Endothelial cell of umbilical vein (primary cell): ENCODE results near the gene EXT2. TPM values are rescaled to one million over a fixed set of nuclear protein-coding genes. Genes with fewer than 3 reads are reported as not detected.

Source experiments
- BruUV-seq: library from RNA; stranded (reverse); fragments of 400-500 nt; replicated peaks from 2 replicates; lab custom pipeline; 2021; lab: Mats Ljungman, UMichigan
- CTCF ChIA-PET: fragments of 300-600, 350-600 bp; sonication (Branson Sonifier 250); formaldehyde crosslinking; loops from one replicate; lab custom pipeline; 2021; ENCODE audit warnings: antibody characterized with exemption, inconsistent platforms; lab: Charles Lee
- POLR2A ChIA-PET: fragments of 300-600, 350-600 bp; sonication (Branson Sonifier 250); formaldehyde crosslinking; loops from one replicate; lab custom pipeline; 2021; ENCODE audit warnings: antibody characterized with exemption, inconsistent platforms; lab: Charles Lee
- DNase-seq: peaks from one replicate; pipeline ENCODE4 v3.0.0-alpha.2; 2011; ENCODE audit warnings: low read depth, low spot score
- FAIRE-seq: peaks from 2 replicates; lab custom pipeline; 2011; peaks lifted over from hg19 to GRCh38; lab: Jason Lieb, UNC
- H2AFZ ChIP-seq: 2 replicates; pipeline ENCODE4 v1.6.0; 2012; ENCODE audit warnings: low read depth, low read length, control low read depth, inconsistent platforms
- H3K27ac ChIP-seq: 2 replicates; pipeline ENCODE4 v1.5.1; 2011; ENCODE audit warnings: low read depth, mild to moderate bottlenecking, control low read depth, low read length, moderate library complexity; ENCODE audit not compliant: insufficient read depth
- H3K27me3 ChIP-seq, 2 experiments: 2 replicates each; pipeline versions ENCODE4 v1.6.0 to v1.6.1; 2011; ENCODE audit warnings: low read length in 2 of 2, mixed read lengths in 1 of 2; ENCODE audit not compliant: control insufficient read depth in 2 of 2, insufficient read depth in 2 of 2
- H3K36me3 ChIP-seq, 2 experiments: 2 replicates in 1 of 2; 3 replicates in 1 of 2; pipeline ENCODE4 v1.5.1; 2011; ENCODE audit warnings: low read length in 2 of 2, mild to moderate bottlenecking in 1 of 2, moderate library complexity in 1 of 2; ENCODE audit not compliant: control insufficient read depth in 2 of 2, insufficient read depth in 2 of 2; ENCODE audit errors: extremely low read depth in 1 of 2
- H3K4me1 ChIP-seq: 3 replicates; pipeline ENCODE4 v1.5.1; 2011; ENCODE audit warnings: mild to moderate bottlenecking, low read length; ENCODE audit not compliant: control insufficient read depth, insufficient read depth; ENCODE audit errors: extremely low read depth
- H3K4me2 ChIP-seq: 2 replicates; pipeline ENCODE4 v1.6.1; 2011; ENCODE audit warnings: low read length, control low read depth, mixed read lengths; ENCODE audit not compliant: insufficient read depth
- H3K4me3 ChIP-seq, 3 experiments: fragments of 200-600 bp in 1 of 3; sonication (generic), shearing (Covaris generic) in 1 of 3; replicated peaks in 1 of 3; 2 replicates each; pipeline ENCODE4 v1.5.1; 2011 to 2016; ENCODE audit warnings: control low read depth in 3 of 3, low read length in 3 of 3, mild to moderate bottlenecking in 2 of 3, inconsistent platforms in 1 of 3, low read depth in 1 of 3, moderate library complexity in 1 of 3; ENCODE audit not compliant: insufficient read depth in 1 of 3
- H3K79me2 ChIP-seq: 2 replicates; pipeline ENCODE4 v1.6.0; 2012; ENCODE audit warnings: low read length, inconsistent platforms; ENCODE audit not compliant: control insufficient read depth, insufficient read depth
- H3K9ac ChIP-seq: replicated peaks from 2 replicates; pipeline ENCODE3; 2011; ENCODE audit warnings: low read length, control low read depth; ENCODE audit not compliant: insufficient read depth; ENCODE audit errors: extremely low read depth
- H3K9me1 ChIP-seq: replicated peaks from 3 replicates; pipeline ENCODE4 v1.6.0; 2011; ENCODE audit warnings: mild to moderate bottlenecking, low read length; ENCODE audit not compliant: control insufficient read depth, insufficient read depth; ENCODE audit errors: extremely low read depth
- H3K9me3 ChIP-seq: replicated peaks from 2 replicates; pipeline ENCODE4 v1.5.1; 2012; ENCODE audit warnings: low read length, inconsistent platforms; ENCODE audit not compliant: control insufficient read depth, insufficient read depth
- H4K20me1 ChIP-seq: replicated peaks from 2 replicates; pipeline ENCODE3; 2011; ENCODE audit warnings: mild to moderate bottlenecking, low read length; ENCODE audit not compliant: control insufficient read depth, insufficient read depth; ENCODE audit errors: extremely low read depth
- CTCF ChIP-seq, 2 donors: IDR thresholded peaks; 1 replicate in 1 of 2; 2 replicates in 1 of 2; pipeline ENCODE4 v1.5.1; 2011; ENCODE audit warnings: low read length in 2 of 2, mild to moderate bottlenecking in 2 of 2, moderate library complexity in 2 of 2, control low read depth in 1 of 2, inconsistent platforms in 1 of 2, low read depth in 1 of 2; ENCODE audit not compliant: insufficient read depth in 1 of 2; ENCODE audit errors: extremely low read depth in 1 of 2
- EZH2 ChIP-seq: IDR thresholded peaks from 2 replicates; pipeline ENCODE4 v1.6.1; 2012; ENCODE audit warnings: borderline replicate concordance, low read depth, mild to moderate bottlenecking, moderate library complexity, low read length, inconsistent platforms; ENCODE audit not compliant: severe bottlenecking
- FOS ChIP-seq: IDR thresholded peaks from 2 replicates; pipeline ENCODE4 v1.6.1; 2011; ENCODE audit warnings: mild to moderate bottlenecking, low read length, moderate library complexity, borderline replicate concordance; ENCODE audit not compliant: insufficient read depth
- GATA2 ChIP-seq: IDR thresholded peaks from 2 replicates; pipeline ENCODE4 v1.7.0; 2011; ENCODE audit warnings: low read depth, mild to moderate bottlenecking, moderate library complexity, mixed read lengths, low read length; ENCODE audit not compliant: insufficient read length, insufficient read depth
- JUN ChIP-seq: IDR thresholded peaks from 2 replicates; pipeline ENCODE4 v1.6.1; 2011; ENCODE audit warnings: borderline replicate concordance, low read depth; ENCODE audit not compliant: insufficient read length, insufficient read depth
- MAX ChIP-seq: IDR thresholded peaks from 2 replicates; pipeline ENCODE4 v1.6.1; 2011; ENCODE audit not compliant: insufficient read depth, insufficient read length
- MYC ChIP-seq: IDR thresholded peaks from one replicate; pipeline ENCODE4 v1.6.1; 2011; ENCODE audit warnings: mild to moderate bottlenecking, low read depth, low read length
- POLR2A ChIP-seq: IDR thresholded peaks from 2 replicates; pipeline ENCODE4 v1.6.1; 2012; ENCODE audit warnings: low read depth, mild to moderate bottlenecking, control low read depth, low read length
- POLR2AphosphoS5 ChIP-seq: IDR thresholded peaks from 2 replicates; pipeline ENCODE4 v1.6.1; 2012; ENCODE audit warnings: low read depth, mild to moderate bottlenecking, control low read depth, low read length, moderate library complexity; ENCODE audit not compliant: insufficient read depth
- dilution Hi-C: fragments of 300-500 bp; cut with MboI; formaldehyde crosslinking; loops from one replicate; pipeline ENCODE4 v1.15.0; 2019; ENCODE audit warnings: low sequenced_read_pairs; ENCODE audit not compliant: extremely low pct_ligation_motif_present
- intact Hi-C: fragments of 100-400 bp; cut with micrococcal nuclease; formaldehyde crosslinking; loops from one replicate; pipeline ENCODE4 v1.10.0; 2022
- polyA plus RNA-seq, 4 experiments: library from polyadenylated mRNA; depleted of rRNA in 3 of 4; stranded (reverse) in 3 of 4; unstranded in 1 of 4; fragments of >200 nt; gene quantifications; 2 replicates each; pipeline versions ENCODE4 v1.2.1 to v1.2.3, GENCODE V29; 2011 to 2012; ENCODE audit warnings: missing spikeins in 1 of 4
- total RNA-seq: library from RNA; stranded (reverse); gene quantifications from 2 replicates; pipeline ENCODE4 v1.2.3, GENCODE V29; 2021

Gene EXT2
- total and polyA plus RNA-seq, 2 donors (not counting 3 experiments of a cell fraction or from before 2014, with no cell fraction given) = 50.9 to 60.3 TPM

- no peak for DNase-seq
- Histone ChIP-seq H3K9ac (no peak overlapping the region), H3K27ac (no peak overlapping the region), H3K4me3 (no peak overlapping the region), H4K20me1 (no peaks in the 10 kb centered on the region), H3K4me2 (no peak overlapping the region), H3K9me1 (no peaks in the 10 kb centered on the region), H3K36me3 (no peaks in the 10 kb centered on the region), H3K4me1 (peaks cover 8% of the 10 kb centered on the region), H2AFZ (no peak overlapping the region), H3K9me3 (no peaks in the 10 kb centered on the region), H3K79me2 (no peaks in the 10 kb centered on the region), H3K27me3 (peaks cover 38 to 66% of the 10 kb centered on the region in 2 experiments)
- TF ChIP-seq POLR2A = no peak
- no peak for TF ChIP-seq MAX
- no peak for TF ChIP-seq FOS
- TF ChIP-seq MYC = no peak
- no peak for TF ChIP-seq GATA2
- TF ChIP-seq CTCF (IDR thresholded peaks at IDR 0.05; ENCODE audit: extremely low read depth in 1 of 2, insufficient read depth in 1 of 2, low read depth in 1 of 2, low read length in 2 of 2) = no peak
- no peak for TF ChIP-seq EZH2
- no peak for TF ChIP-seq POLR2AphosphoS5
- no peak for TF ChIP-seq JUN
- no peak for FAIRE-seq
- intact Hi-C loops (no loop called here), dilution Hi-C loops (no loop called here)
- POLR2A ChIA-PET = no interaction called here
- CTCF ChIA-PET = no interaction called here
- BruUV-seq = no TSS peak
These were observed 6.6 kb upstream of the EXT2 start for GRCh38 chr11:44088871-44089270.
